ENCODE data around the gene CYP4F2. TPM values are rescaled to one million over a fixed set of nuclear protein-coding genes. Genes with fewer than 3 reads are reported as not detected.
"Not testable (repeated sequence)": the region's sequence is repeated elsewhere in the genome, so short reads cannot be mapped to it uniquely, and the experiment has no call there.

The CYP4F2 gene
- total RNA-seq, 2 experiments from 2014 or later, result 0.14 TPM; not detected in 1

GRCh38 chr19:15843894-15844222, 54.0 kb downstream of the CYP4F2 start:
- DNase-seq, H3K4me3 Mint-ChIP-seq, H3K9me3 Mint-ChIP-seq, H3K27me3 Mint-ChIP-seq, H3K27ac Mint-ChIP-seq, H3K36me3 Mint-ChIP-seq: not testable (repeated sequence)
- peaks cover 25% of the 10 kb centered on the region for H3K4me1 Mint-ChIP-seq

- Mint-ChIP-seq H3K4me3 (no peak overlapping the region), H3K27ac (peak overlapping the region; percentile 19), H3K27me3 (no peaks in the 10 kb centered on the region), H3K9me3 (no peaks in the 10 kb centered on the region), H3K36me3 (no peaks in the 10 kb centered on the region), H3K4me1 (peaks cover 27% of the 10 kb centered on the region)
- no peak for DNase-seq
These were observed 54.5 kb downstream of the CYP4F2 start for GRCh38 chr19:15843203-15843893.

- Mint-ChIP-seq H3K27me3 (no peaks in the 10 kb centered on the region), H3K4me1 (peaks cover 30% of the 10 kb centered on the region), H3K4me3 (no peak overlapping the region), H3K27ac (no peak overlapping the region), H3K9me3 (no peaks in the 10 kb centered on the region), H3K36me3 (no peaks in the 10 kb centered on the region)
- peak; percentile 9 for DNase-seq
These were observed 55.9 kb downstream of the CYP4F2 start for GRCh38 chr19:15841875-15842569.

- H3K9me3 Mint-ChIP-seq, result no peaks in the 10 kb centered on the region
- no peaks in the 10 kb centered on the region for H3K27me3 Mint-ChIP-seq
- no peak overlapping the region for H3K27ac Mint-ChIP-seq
- H3K4me1 Mint-ChIP-seq, result peaks cover 33% of the 10 kb centered on the region
- H3K4me3 Mint-ChIP-seq, result no peak overlapping the region
- DNase-seq, result no peak
- H3K36me3 Mint-ChIP-seq, result peaks cover 2% of the 10 kb centered on the region
These were observed 57.0 kb downstream of the CYP4F2 start for GRCh38 chr19:15840833-15841232.

- not testable (repeated sequence) for H3K27me3 Mint-ChIP-seq, H3K27ac Mint-ChIP-seq, H3K36me3 Mint-ChIP-seq, H3K9me3 Mint-ChIP-seq, H3K4me3 Mint-ChIP-seq, DNase-seq
- peaks cover 30% of the 10 kb centered on the region for H3K4me1 Mint-ChIP-seq
These were observed 58.0 kb downstream of the CYP4F2 start for GRCh38 chr19:15839888-15840287.

GRCh38 chr19:15838351-15838750, 59.5 kb downstream of the CYP4F2 start:
- Mint-ChIP-seq H3K4me3 (no peak overlapping the region), H3K4me1 (peaks cover 20% of the 10 kb centered on the region), H3K27me3 (no peaks in the 10 kb centered on the region), H3K9me3 (no peaks in the 10 kb centered on the region), H3K27ac (peak overlapping the region; percentile 66), H3K36me3 (peaks cover 3% of the 10 kb centered on the region)
- DNase-seq, result no peak

- Mint-ChIP-seq H3K27ac (peak overlapping the region; percentile 97), H3K36me3 (peaks cover 3% of the 10 kb centered on the region), H3K9me3 (no peaks in the 10 kb centered on the region), H3K27me3 (no peaks in the 10 kb centered on the region), H3K4me1 (peaks cover 15% of the 10 kb centered on the region), H3K4me3 (peak overlapping the region; percentile 88)
- DNase-seq, result peak; percentile 8
These were observed 60.6 kb downstream of the CYP4F2 start for GRCh38 chr19:15837221-15837731.

GRCh38 chr19:15836330-15837220, 61.3 kb downstream of the CYP4F2 start:
- H3K9me3 Mint-ChIP-seq, result no peaks in the 10 kb centered on the region

GRCh38 chr19:15835565-15836329, 62.1 kb downstream of the CYP4F2 start:
- not testable (repeated sequence) for H3K9me3 Mint-ChIP-seq, H3K27me3 Mint-ChIP-seq, H3K36me3 Mint-ChIP-seq
- Mint-ChIP-seq H3K4me3 (peak overlapping the region; percentile 88), H3K27ac (peak overlapping the region; percentile 97), H3K4me1 (peaks cover 12% of the 10 kb centered on the region)
- peak; percentile 19 for DNase-seq

More at GRCh38 chr19:15836330-15837220, 61.3 kb downstream of the CYP4F2 start:
- peaks cover 12% of the 10 kb centered on the region for H3K4me1 Mint-ChIP-seq
- H3K27ac Mint-ChIP-seq, result peak overlapping the region; percentile 97
- peaks cover 3% of the 10 kb centered on the region for H3K36me3 Mint-ChIP-seq
- peak; percentile 95 for DNase-seq
- H3K4me3 Mint-ChIP-seq, result peak overlapping the region; percentile 88
- H3K27me3 Mint-ChIP-seq, result no peaks in the 10 kb centered on the region

- not testable (repeated sequence) for H3K27me3 Mint-ChIP-seq, H3K27ac Mint-ChIP-seq, DNase-seq, H3K9me3 Mint-ChIP-seq, H3K36me3 Mint-ChIP-seq, H3K4me3 Mint-ChIP-seq
- peaks cover 12% of the 10 kb centered on the region for H3K4me1 Mint-ChIP-seq
These were observed 63.6 kb downstream of the CYP4F2 start for GRCh38 chr19:15834232-15834631.

- no peak overlapping the region for H3K27ac Mint-ChIP-seq
- no peak for DNase-seq
- H3K36me3 Mint-ChIP-seq, result peaks cover 3% of the 10 kb centered on the region
- H3K4me1 Mint-ChIP-seq, result peaks cover 8% of the 10 kb centered on the region
- no peak overlapping the region for H3K4me3 Mint-ChIP-seq
- H3K9me3 Mint-ChIP-seq, result no peaks in the 10 kb centered on the region
- H3K27me3 Mint-ChIP-seq, result no peaks in the 10 kb centered on the region
These were observed 66.2 kb downstream of the CYP4F2 start for GRCh38 chr19:15831626-15832025.

GRCh38 chr19:15829786-15830185, 68.1 kb downstream of the CYP4F2 start:
- Mint-ChIP-seq H3K27me3 (no peaks in the 10 kb centered on the region), H3K9me3 (no peaks in the 10 kb centered on the region), H3K4me1 (no peaks in the 10 kb centered on the region), H3K27ac (no peak overlapping the region), H3K36me3 (no peaks in the 10 kb centered on the region), H3K4me3 (no peak overlapping the region)
- no peak for DNase-seq

GRCh38 chr19:15829306-15829698, 68.6 kb downstream of the CYP4F2 start:
- Mint-ChIP-seq H3K27me3 (no peaks in the 10 kb centered on the region), H3K4me1 (no peaks in the 10 kb centered on the region), H3K4me3 (no peak overlapping the region), H3K36me3 (no peaks in the 10 kb centered on the region), H3K27ac (no peak overlapping the region), H3K9me3 (no peaks in the 10 kb centered on the region)
- no peak for DNase-seq

- not testable (repeated sequence) for H3K36me3 Mint-ChIP-seq, H3K9me3 Mint-ChIP-seq, H3K4me3 Mint-ChIP-seq, H3K4me1 Mint-ChIP-seq, H3K27ac Mint-ChIP-seq, H3K27me3 Mint-ChIP-seq, DNase-seq
These were observed 69.1 kb downstream of the CYP4F2 start for GRCh38 chr19:15828611-15829305.
